Activated CD4-positive, alpha-beta T cell treated with anti-CD3 and anti-CD28 coated beads, Interleukin-2, amount 50 U/mL, for 16 hours (primary cell): ENCODE data around the gene MSRB3.
"Not testable (repeated sequence)": the region's sequence is repeated elsewhere in the genome, so short reads cannot be mapped to it uniquely, and the experiment has no call there.

Source experiments
- DNase-seq: peaks from one replicate; pipeline ENCODE4 v3.0.0-alpha.2; 2020

The MSRB3 gene

GRCh38 chr12:65460063-65460462 lies 181.6 kb downstream of the MSRB3 start:
- no peak for DNase-seq

- DNase-seq = no peak
Observed at GRCh38 chr12:65461017-65461416, 182.5 kb downstream of the MSRB3 start.

GRCh38 chr12:65462484-65462883 lies 184.0 kb downstream of the MSRB3 start:
- DNase-seq = no peak

- no peak for DNase-seq
Observed at GRCh38 chr12:65463082-65463481, 184.6 kb downstream of the MSRB3 start.

- DNase-seq = no peak
Observed at GRCh38 chr12:65463611-65464010, 185.1 kb downstream of the MSRB3 start.

GRCh38 chr12:65464930-65465329 lies 186.4 kb downstream of the MSRB3 start:
- no peak for DNase-seq

GRCh38 chr12:65465766-65466547 lies 187.5 kb downstream of the MSRB3 start:
- DNase-seq = no peak

GRCh38 chr12:65466911-65467310 lies 188.4 kb downstream of the MSRB3 start:
- no peak for DNase-seq

- no peak for DNase-seq
Observed at GRCh38 chr12:65470256-65470655, 191.8 kb downstream of the MSRB3 start.

- no peak for DNase-seq
Observed at GRCh38 chr12:65472079-65472478, 193.6 kb downstream of the MSRB3 start.

GRCh38 chr12:65474831-65475230 lies 196.3 kb downstream of the MSRB3 start:
- no peak for DNase-seq

- no peak for DNase-seq
Observed at GRCh38 chr12:65477721-65478120, 199.2 kb downstream of the MSRB3 start.

- not testable (repeated sequence) for DNase-seq
Observed at GRCh38 chr12:65483891-65484516, 205.5 kb downstream of the MSRB3 start.

- no peak for DNase-seq
Observed at GRCh38 chr12:65488197-65488596, 209.7 kb downstream of the MSRB3 start.

GRCh38 chr12:65490250-65490649 lies 211.8 kb downstream of the MSRB3 start:
- DNase-seq = no peak

GRCh38 chr12:65492998-65493912 lies 214.8 kb downstream of the MSRB3 start:
- no peak for DNase-seq

GRCh38 chr12:65493913-65494245 lies 215.4 kb downstream of the MSRB3 start:
- DNase-seq = no peak

GRCh38 chr12:65494537-65494936 lies 216.1 kb downstream of the MSRB3 start:
- no peak for DNase-seq

- DNase-seq = no peak
Observed at GRCh38 chr12:65495233-65495632, 216.8 kb downstream of the MSRB3 start.

- DNase-seq = no peak
Observed at GRCh38 chr12:65496617-65497016, 218.1 kb downstream of the MSRB3 start.

GRCh38 chr12:65497660-65498059 lies 219.2 kb downstream of the MSRB3 start:
- no peak for DNase-seq

GRCh38 chr12:65499167-65499566 lies 220.7 kb downstream of the MSRB3 start:
- no peak for DNase-seq

GRCh38 chr12:65500091-65500900 lies 221.8 kb downstream of the MSRB3 start:
- DNase-seq = no peak
